Stomach (tissue), 4 donors: ENCODE data around the gene ST6GAL2.

ENCODE experiments used
- CTCF ChIP-seq, 7 experiments: fragments of 450-650 bp in 4 of 7; fragments of 200-600 bp in 3 of 7; sonication (generic) in 3 of 7; IDR thresholded peaks; one replicate each; pipeline ENCODE4 v1.5.1; 2016 to 2019; ENCODE audit warnings: antibody characterized with exemption in 7 of 7, control low read depth in 2 of 7, mild to moderate bottlenecking in 1 of 7
- EP300 ChIP-seq: sonication (generic); formaldehyde crosslinking; IDR thresholded peaks from one replicate; pipeline ENCODE4 v1.6.1; 2017; ENCODE audit warnings: antibody characterized with exemption
- POLR2A ChIP-seq, 4 donors: fragments of 450-650 bp; IDR thresholded peaks; one replicate each; pipeline ENCODE4 v1.6.1; 2016; ENCODE audit warnings: antibody characterized with exemption in 4 of 4, control low read depth in 2 of 4, mild to moderate bottlenecking in 1 of 4, moderate library complexity in 1 of 4

- TF ChIP-seq CTCF (IDR thresholded peaks at IDR 0.05): no peak
- TF ChIP-seq EP300: no peak
- TF ChIP-seq POLR2A (IDR thresholded peaks at IDR 0.05): no peak
These were observed 26.5 kb downstream of the ST6GAL2 start for GRCh38 chr2:106859498-106859897.
